ENCODE results near the gene OPCML.

The OPCML gene

GRCh38 chr11:133570376-133570775 is 38.1 kb upstream of the OPCML start:
- H4K20me1 ChIP-seq (ENCODE audit: insufficient read depth, low read length, poor library complexity, severe bottlenecking): no peaks in the 10 kb centered on the region
- no peaks in the 10 kb centered on the region for H3K79me2 ChIP-seq (ENCODE audit: insufficient read depth, low read length)
- no peaks in the 10 kb centered on the region for H3K27me3 ChIP-seq (ENCODE audit: insufficient read depth, low read length, poor library complexity, severe bottlenecking)
- H3K9ac ChIP-seq (ENCODE audit: low read depth, low read length, poor library complexity, severe bottlenecking): no peak overlapping the region
- H3F3A ChIP-seq (ENCODE audit: low read depth): no peaks in the 10 kb centered on the region
- no peak for TF ChIP-seq CTCF (conservative IDR thresholded peaks at IDR 0.05; ENCODE audit: low read length)
- H3K4me1 ChIP-seq (ENCODE audit: insufficient read depth, low read length, poor library complexity, severe bottlenecking): no peaks in the 10 kb centered on the region
- H3K36me3 ChIP-seq (ENCODE audit: insufficient read depth, low read length): no peaks in the 10 kb centered on the region
- H3K4me2 ChIP-seq (ENCODE audit: low read depth, low read length, poor library complexity, severe bottlenecking): no peak overlapping the region
- H3K9me2 ChIP-seq (replicated peaks; ENCODE audit: low read depth, low read length): no peaks in the 10 kb centered on the region
- no peak overlapping the region for H2AFZ ChIP-seq (ENCODE audit: low read length)
- 0 out of 2 replicates have a peak, but pooled peaks cover 2% of the 10 kb centered on the region for H3K9me3 ChIP-seq (ENCODE audit: insufficient read depth, low read depth, low read length)
- no peak overlapping the region for H3K4me3 ChIP-seq (ENCODE audit: low read length, poor library complexity, severe bottlenecking)

- Histone ChIP-seq H3K4me3 (ENCODE audit: low read length, poor library complexity, severe bottlenecking) (no peak overlapping the region), H3K36me3 (ENCODE audit: insufficient read depth, low read length) (no peaks in the 10 kb centered on the region), H3K79me2 (ENCODE audit: insufficient read depth, low read length) (no peaks in the 10 kb centered on the region), H3K9me2 (replicated peaks; ENCODE audit: low read depth, low read length) (no peaks in the 10 kb centered on the region), H3K4me1 (ENCODE audit: insufficient read depth, low read length, poor library complexity, severe bottlenecking) (no peaks in the 10 kb centered on the region), H4K20me1 (ENCODE audit: insufficient read depth, low read length, poor library complexity, severe bottlenecking) (no peaks in the 10 kb centered on the region), H3K27me3 (ENCODE audit: insufficient read depth, low read length, poor library complexity, severe bottlenecking) (no peaks in the 10 kb centered on the region), H3K9ac (ENCODE audit: low read depth, low read length, poor library complexity, severe bottlenecking) (no peak overlapping the region), H2AFZ (ENCODE audit: low read length) (no peak overlapping the region), H3K4me2 (ENCODE audit: low read depth, low read length, poor library complexity, severe bottlenecking) (no peak overlapping the region), H3K9me3 (ENCODE audit: insufficient read depth, low read depth, low read length) (0 out of 2 replicates have a peak, but pooled peaks cover 2% of the 10 kb centered on the region), H3F3A (ENCODE audit: low read depth) (no peaks in the 10 kb centered on the region)
- no peak for TF ChIP-seq CTCF (conservative IDR thresholded peaks at IDR 0.05; ENCODE audit: low read length)
- TF ChIP-seq EZH2phosphoT487 (IDR thresholded peaks at IDR 0.05; ENCODE audit: borderline replicate concordance): no peak
Observed at GRCh38 chr11:133563505-133564025, 31.3 kb upstream of the OPCML start.

GRCh38 chr11:133560472-133560855 is 28.2 kb upstream of the OPCML start:
- Histone ChIP-seq H3K9ac (ENCODE audit: low read depth, low read length, poor library complexity, severe bottlenecking) (no peak overlapping the region), H3F3A (ENCODE audit: low read depth) (no peaks in the 10 kb centered on the region), H2AFZ (ENCODE audit: low read length) (no peak overlapping the region), H3K4me1 (ENCODE audit: insufficient read depth, low read length, poor library complexity, severe bottlenecking) (no peaks in the 10 kb centered on the region), H3K9me3 (ENCODE audit: insufficient read depth, low read depth, low read length) (no peaks in the 10 kb centered on the region), H3K79me2 (ENCODE audit: insufficient read depth, low read length) (no peaks in the 10 kb centered on the region), H3K4me3 (ENCODE audit: low read length, poor library complexity, severe bottlenecking) (no peak overlapping the region), H3K9me2 (replicated peaks; ENCODE audit: low read depth, low read length) (no peaks in the 10 kb centered on the region), H3K27me3 (ENCODE audit: insufficient read depth, low read length, poor library complexity, severe bottlenecking) (no peaks in the 10 kb centered on the region), H4K20me1 (ENCODE audit: insufficient read depth, low read length, poor library complexity, severe bottlenecking) (no peaks in the 10 kb centered on the region), H3K4me2 (ENCODE audit: low read depth, low read length, poor library complexity, severe bottlenecking) (no peak overlapping the region), H3K36me3 (ENCODE audit: insufficient read depth, low read length) (no peaks in the 10 kb centered on the region)
- TF ChIP-seq CTCF (conservative IDR thresholded peaks at IDR 0.05; ENCODE audit: low read length) (no peak), EZH2phosphoT487 (IDR thresholded peaks at IDR 0.05; ENCODE audit: borderline replicate concordance) (no peak)
